Left lobe of liver (tissue), 2 donors: ENCODE measurements around the gene LIMS2. TPM values are rescaled to one million over a fixed set of nuclear protein-coding genes. Genes with fewer than 3 reads are reported as not detected.

Experiments
- ATAC-seq: fragments of 200-7000 bp; cut with Tn5 transposase; one replicate; pipeline ENCODE4 v1.9.1; 2020; ENCODE audit warnings: mild to moderate bottlenecking, moderate library complexity
- DNase-seq: peaks from one replicate; pipeline ENCODE4 v3.0.0-alpha.2; 2020; ENCODE audit warnings: low spot score
- total RNA-seq: library from RNA; stranded (reverse); gene quantifications from one replicate; pipeline ENCODE4 v1.2.1, GENCODE V29; 2021
- donor health status: DM: no; HTN: no; CAD: no; lungs with moderate emphysema.
- donor health status: DM: no; HTN: yes; CAD: no.

LIMS2 gene
- total RNA-seq, 1 donor from 2014 or later: 31.0 TPM

DNA sequence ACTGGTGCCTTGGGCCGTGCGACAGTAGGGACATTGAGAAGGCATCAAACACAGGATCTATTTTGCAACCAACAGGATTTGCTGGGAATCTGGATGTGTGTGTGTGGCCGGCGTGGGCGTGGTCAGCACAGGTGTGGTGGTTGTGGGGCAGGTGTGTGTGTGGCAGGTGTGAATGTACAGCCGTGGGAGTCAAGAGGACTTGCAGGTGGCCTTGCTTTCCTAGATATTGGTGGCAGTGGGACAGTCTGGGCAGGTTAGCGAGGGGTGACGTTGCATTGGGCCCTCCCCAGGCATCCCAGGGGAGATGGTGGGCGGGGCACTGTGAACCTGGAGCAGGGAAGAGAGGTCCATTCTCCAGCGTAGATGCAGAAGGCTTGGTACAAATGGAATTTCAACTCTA, 3.2 kb upstream of the LIMS2 start:
- ATAC-seq: no peak
- no peak for DNase-seq

DNA sequence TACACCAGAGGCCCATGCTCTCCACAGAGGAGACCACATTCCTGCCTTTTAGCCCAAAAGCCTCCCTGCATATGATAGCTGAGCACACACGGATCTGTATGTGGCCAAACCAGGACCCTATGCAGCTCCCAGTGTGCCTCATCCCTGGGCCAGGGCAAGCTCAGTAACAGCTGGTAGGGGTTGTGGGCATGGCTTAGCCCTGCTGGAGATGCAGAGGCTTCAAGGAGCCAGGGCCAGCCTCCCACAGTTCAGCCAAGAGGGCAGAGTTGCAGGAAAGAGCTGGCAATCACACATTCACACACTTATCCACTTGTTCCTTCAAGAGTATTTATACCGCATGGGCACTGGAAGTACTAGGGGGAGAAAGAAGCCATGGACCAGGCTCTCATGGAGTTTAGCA, 1.6 kb upstream of the LIMS2 start:
- DNase-seq (no peak), ATAC-seq (no peak)

- DNase-seq (no peak), ATAC-seq (peak; percentile 64)
Measured at GRCh38 chr2:127674241-127675209, 805 bp downstream of the LIMS2 start.

GRCh38 chr2:127673291-127674069, 1.9 kb downstream of the LIMS2 start:
- ATAC-seq (no peak), DNase-seq (no peak)

- ATAC-seq: no peak
- no peak for DNase-seq
Measured at GRCh38 chr2:127672341-127673224, 2.7 kb downstream of the LIMS2 start.

DNA sequence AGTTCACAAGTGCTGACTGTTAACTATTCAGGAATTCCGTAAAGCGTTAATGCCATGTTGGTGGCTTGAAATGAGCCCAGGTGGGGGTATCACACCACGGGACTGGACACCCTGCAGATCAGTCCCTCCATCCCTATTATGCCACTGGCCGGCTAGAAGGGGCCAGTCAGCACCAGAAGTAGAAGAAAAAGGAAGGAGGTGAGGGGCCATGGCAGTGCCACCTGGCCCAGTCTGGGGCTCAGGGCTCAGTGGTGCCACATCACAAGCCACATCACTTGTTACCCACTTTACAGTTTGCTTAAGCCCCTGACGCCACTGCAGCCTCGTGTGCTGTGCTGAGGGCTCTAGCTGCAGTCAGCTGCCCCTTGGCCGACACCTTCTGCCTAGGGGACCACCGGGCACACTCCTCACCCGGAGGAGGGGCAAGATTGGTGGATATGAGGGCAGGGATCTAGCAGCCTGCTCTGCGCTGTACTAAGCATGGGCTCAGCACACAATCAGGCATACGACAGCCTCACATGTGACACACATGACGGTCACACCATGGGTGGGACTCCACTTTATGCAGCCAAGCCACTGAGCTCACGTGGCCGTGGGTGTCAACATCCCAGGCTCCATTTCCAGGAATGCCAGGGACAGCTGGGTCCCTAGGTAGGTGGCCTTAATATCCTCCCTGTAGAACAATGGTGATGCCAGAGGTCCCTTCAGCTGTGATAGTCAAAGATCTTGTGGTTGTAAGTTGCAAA, 3.6 kb downstream of the LIMS2 start:
- ATAC-seq (no peak), DNase-seq (no peak)

- ATAC-seq (no peak), DNase-seq (no peak)
Measured at GRCh38 chr2:127670957-127671290, 4.4 kb downstream of the LIMS2 start.

DNA sequence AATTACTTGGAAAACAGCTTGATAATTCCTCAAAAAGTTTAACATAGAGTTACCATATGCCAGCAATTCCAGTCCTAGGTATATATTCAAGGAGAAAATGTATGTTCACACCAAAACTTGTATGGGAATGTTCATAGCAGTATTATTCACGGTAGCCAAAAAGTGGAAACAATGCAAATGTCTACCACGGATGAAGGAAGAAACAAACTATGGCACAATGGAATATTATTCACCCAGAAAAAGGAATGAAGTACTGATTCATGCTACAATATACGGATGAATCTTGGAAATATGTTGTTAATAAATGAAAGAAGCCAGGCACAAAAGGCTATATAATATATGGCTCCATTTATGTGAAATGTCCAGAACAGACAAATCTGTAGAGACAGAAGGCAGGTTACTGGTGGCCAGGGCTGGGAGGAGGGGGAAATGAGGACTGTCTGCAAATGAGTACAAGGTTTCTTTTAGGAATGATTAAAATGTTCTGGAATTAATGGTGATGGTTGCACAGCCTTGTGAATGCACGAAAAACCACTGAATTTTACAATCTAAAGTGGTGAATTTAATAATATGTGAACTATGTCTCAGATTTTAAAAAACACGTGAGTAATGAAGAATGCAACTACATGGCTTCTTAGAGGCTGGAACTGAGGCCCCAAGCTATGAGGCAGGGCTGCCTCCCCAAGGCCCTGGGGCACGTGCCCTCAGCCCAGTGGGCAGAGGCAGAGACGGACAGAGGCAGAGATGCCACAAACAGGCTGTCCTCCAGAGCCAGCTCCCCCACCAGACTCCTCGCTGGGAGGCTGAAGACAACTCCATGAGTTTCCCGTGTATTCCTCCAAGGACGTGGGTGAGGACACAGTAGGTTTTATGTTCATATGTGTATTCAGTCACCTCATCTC, 5.0 kb downstream of the LIMS2 start:
- ATAC-seq (no peak), DNase-seq (no peak)

- DNase-seq: no peak
- no peak for ATAC-seq
Measured at GRCh38 chr2:127669056-127669455, 6.3 kb downstream of the LIMS2 start.

GRCh38 chr2:127665267-127665893, 9.9 kb downstream of the LIMS2 start:
- DNase-seq (peak; percentile 67), ATAC-seq (peak; percentile 63)

- no peak for DNase-seq
- ATAC-seq: peak; percentile 6
Measured at GRCh38 chr2:127664895-127665225, 10.5 kb downstream of the LIMS2 start.

- ATAC-seq: peak; percentile 72
- DNase-seq: peak; percentile 79
Measured at GRCh38 chr2:127664065-127664894, 11.1 kb downstream of the LIMS2 start.

DNA sequence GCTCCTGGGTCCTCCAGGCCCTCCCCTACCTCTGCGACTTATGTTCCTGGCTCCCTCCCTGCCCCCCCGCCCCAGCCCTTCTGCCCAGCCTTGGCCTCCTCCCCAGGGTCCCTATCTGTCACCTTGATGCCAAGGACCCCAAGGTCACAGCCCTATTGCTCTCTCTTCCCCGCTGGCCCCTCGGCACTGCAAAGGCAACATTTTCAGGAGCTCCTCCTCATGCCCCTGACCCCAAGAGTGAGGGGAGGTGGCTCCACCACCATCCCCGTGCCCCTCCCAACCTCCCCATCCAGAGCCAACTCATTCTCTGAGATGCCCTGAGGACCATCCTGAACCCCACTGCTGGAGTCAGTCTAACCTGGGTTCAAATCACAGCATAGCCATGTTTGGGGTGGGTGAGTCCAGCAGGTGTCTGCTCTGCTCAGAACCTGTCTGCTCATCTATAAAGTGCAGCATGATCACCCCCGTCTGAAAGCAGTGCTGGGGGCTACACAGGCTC, 11.7 kb downstream of the LIMS2 start:
- DNase-seq (peak; percentile 44), ATAC-seq (no peak)

GRCh38 chr2:127662937-127663565, 12.3 kb downstream of the LIMS2 start:
- DNase-seq: peak; percentile 45
- peak; percentile 1 for ATAC-seq

DNA sequence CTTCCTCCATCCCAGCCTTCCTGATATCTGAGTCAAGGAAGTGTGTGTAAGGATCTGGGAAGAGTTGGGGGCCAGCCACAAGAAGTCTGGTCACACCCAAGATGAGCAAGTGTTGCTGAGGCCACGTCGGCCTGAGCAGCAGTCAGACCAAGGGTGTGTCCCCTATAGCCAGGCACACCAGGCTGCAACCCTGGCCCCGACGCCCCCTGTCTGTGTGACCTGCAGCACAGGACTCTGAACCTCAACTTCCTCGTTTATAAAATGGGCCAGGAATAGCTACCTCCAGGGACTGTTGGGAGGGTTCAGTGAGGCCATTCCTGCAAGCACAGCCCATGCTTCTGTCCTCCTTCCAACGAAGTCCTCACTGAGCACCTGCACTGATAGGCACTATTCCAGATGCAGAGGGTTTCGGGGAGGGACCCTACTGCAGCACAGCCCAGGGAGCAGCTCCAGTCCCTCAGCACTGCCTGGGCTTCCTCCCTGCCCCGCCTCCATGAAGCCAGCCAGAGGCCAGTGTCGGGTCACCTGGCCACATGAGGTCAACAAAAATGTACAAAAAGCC, 13.3 kb downstream of the LIMS2 start:
- peak; percentile 45 for DNase-seq
- ATAC-seq: no peak

DNA sequence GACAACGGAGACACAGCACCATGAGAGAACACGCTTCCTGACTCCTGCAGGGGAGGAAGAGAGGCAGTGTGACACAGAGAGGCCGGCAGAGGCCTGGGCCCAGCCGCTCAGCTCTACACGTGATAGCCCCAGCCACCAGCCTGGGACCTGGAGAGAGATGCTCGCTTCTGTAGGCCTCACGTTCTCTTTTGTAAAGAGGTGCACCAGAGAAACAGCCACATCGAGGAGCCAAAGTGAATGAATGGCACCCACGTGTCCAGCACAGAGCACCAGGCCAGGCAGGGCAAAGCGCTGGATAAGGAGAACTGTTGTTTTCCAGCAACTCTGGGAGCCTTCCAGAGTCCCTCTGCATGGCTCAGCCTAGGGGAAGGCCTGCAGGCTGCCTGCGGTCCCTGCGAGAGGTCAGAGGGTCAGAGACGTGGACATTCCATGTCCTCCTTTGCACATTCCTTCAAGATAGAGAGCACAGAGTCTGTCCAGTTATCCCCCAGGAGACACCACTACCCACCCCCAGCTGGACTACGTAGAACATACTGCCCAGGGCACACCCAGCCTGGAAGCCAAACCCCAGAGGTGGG, 14.2 kb downstream of the LIMS2 start:
- ATAC-seq: no peak
- DNase-seq: no peak

DNA sequence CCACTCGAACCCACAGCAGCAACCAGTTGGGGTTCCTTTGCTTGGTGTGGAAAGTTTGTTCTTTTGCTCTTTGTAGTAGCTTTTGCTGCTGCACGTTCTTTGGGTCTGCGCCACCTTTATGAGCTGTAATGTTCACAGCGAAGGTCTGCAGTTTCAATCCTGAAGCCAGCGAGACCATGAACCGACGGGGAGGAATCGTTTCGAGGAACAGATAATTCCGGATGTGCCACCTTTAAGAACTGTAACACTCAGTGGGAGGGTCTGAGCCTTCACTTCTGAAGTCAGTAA, 15.1 kb downstream of the LIMS2 start:
- no peak for DNase-seq
- ATAC-seq: no peak
